Ishikawa (cell line): ENCODE results near the gene CDC25A.

ENCODE experiments used
- CEBPB ChIP-seq: IDR thresholded peaks from 2 replicates; pipeline ENCODE4 v1.6.1; 2012
- EGR1 ChIP-seq: IDR thresholded peaks from 2 replicates; pipeline ENCODE4 v1.6.1; 2012
- EP300 ChIP-seq: IDR thresholded peaks from 2 replicates; pipeline ENCODE4 v1.6.1; 2012; ENCODE audit warnings: borderline replicate concordance
- FOXM1 ChIP-seq: IDR thresholded peaks from 2 replicates; pipeline ENCODE4 v1.6.1; 2012; ENCODE audit warnings: low read depth, borderline replicate concordance
- NFIC ChIP-seq: IDR thresholded peaks from 2 replicates; pipeline ENCODE4 v1.6.1; 2012
- RAD21 ChIP-seq: IDR thresholded peaks from 2 replicates; pipeline ENCODE4 v1.6.1; 2012; ENCODE audit warnings: low read depth
- TAF1 ChIP-seq: IDR thresholded peaks from 2 replicates; pipeline ENCODE4 v1.6.1; 2012; ENCODE audit warnings: low read depth, mild to moderate bottlenecking
- TEAD4 ChIP-seq: IDR thresholded peaks from 2 replicates; pipeline ENCODE4 v1.6.1; 2012
- YY1 ChIP-seq: IDR thresholded peaks from 2 replicates; pipeline ENCODE4 v1.6.1; 2012; ENCODE audit warnings: low read depth
- ZBTB7A ChIP-seq: IDR thresholded peaks from 2 replicates; pipeline ENCODE4 v1.6.1; 2012; ENCODE audit warnings: low read depth
- TF ChIP-seq, protein P1 (sequence below): IDR thresholded peaks from 2 replicates; pipeline ENCODE4 v1.6.1; 2012; ENCODE audit warnings: low read depth, mild to moderate bottlenecking
- TF ChIP-seq, protein P2 (sequence below): IDR thresholded peaks from 2 replicates; pipeline ENCODE4 v1.6.1; 2012
- TF ChIP-seq, protein P3 (sequence below): IDR thresholded peaks from 2 replicates; pipeline ENCODE4 v1.6.1; 2012

DNA sequence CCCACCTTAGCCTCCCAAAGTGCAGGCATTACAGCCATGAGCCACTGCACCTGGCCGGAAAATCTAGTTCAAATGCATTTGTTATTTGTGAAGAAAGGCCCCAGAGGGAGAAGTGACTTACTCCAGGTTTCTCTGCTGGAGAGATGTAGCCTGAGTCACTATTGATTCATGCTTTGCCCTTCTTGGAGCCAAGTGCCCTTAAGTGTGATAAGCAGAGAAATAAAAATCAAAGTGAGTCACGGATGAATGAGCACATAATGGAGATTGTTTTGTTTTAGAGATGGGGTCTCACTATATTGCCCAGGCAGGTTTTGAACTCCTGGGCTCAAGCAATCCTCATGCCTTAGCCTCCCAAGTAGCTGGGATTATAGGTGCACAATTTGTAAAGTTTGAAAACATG lies 33.1 kb downstream of the CDC25A start:
- TF ChIP-seq NFIC (no peak), CEBPB (no peak), RAD21 (no peak), EP300 (no peak), TAF1 (no peak), ZBTB7A (no peak), EGR1 (no peak), TEAD4 (no peak), FOXM1 (no peak), YY1 (no peak)
- TF ChIP-seq, protein P1, sequence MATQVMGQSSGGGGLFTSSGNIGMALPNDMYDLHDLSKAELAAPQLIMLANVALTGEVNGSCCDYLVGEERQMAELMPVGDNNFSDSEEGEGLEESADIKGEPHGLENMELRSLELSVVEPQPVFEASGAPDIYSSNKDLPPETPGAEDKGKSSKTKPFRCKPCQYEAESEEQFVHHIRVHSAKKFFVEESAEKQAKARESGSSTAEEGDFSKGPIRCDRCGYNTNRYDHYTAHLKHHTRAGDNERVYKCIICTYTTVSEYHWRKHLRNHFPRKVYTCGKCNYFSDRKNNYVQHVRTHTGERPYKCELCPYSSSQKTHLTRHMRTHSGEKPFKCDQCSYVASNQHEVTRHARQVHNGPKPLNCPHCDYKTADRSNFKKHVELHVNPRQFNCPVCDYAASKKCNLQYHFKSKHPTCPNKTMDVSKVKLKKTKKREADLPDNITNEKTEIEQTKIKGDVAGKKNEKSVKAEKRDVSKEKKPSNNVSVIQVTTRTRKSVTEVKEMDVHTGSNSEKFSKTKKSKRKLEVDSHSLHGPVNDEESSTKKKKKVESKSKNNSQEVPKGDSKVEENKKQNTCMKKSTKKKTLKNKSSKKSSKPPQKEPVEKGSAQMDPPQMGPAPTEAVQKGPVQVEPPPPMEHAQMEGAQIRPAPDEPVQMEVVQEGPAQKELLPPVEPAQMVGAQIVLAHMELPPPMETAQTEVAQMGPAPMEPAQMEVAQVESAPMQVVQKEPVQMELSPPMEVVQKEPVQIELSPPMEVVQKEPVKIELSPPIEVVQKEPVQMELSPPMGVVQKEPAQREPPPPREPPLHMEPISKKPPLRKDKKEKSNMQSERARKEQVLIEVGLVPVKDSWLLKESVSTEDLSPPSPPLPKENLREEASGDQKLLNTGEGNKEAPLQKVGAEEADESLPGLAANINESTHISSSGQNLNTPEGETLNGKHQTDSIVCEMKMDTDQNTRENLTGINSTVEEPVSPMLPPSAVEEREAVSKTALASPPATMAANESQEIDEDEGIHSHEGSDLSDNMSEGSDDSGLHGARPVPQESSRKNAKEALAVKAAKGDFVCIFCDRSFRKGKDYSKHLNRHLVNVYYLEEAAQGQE, result no peak
- TF ChIP-seq, protein P2, sequence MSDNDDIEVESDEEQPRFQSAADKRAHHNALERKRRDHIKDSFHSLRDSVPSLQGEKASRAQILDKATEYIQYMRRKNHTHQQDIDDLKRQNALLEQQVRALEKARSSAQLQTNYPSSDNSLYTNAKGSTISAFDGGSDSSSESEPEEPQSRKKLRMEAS, result no peak
- TF ChIP-seq, protein P3, sequence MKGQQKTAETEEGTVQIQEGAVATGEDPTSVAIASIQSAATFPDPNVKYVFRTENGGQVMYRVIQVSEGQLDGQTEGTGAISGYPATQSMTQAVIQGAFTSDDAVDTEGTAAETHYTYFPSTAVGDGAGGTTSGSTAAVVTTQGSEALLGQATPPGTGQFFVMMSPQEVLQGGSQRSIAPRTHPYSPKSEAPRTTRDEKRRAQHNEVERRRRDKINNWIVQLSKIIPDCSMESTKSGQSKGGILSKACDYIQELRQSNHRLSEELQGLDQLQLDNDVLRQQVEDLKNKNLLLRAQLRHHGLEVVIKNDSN, result no peak
